Measurements from ENCODE around the gene AGK.

Gene AGK

GRCh38 chr7:141704741-141705140 is 153.5 kb downstream of the AGK start:
- Histone ChIP-seq H3K9me3 (ENCODE audit: control insufficient read depth in 2 of 2, low read length in 2 of 2) (no peaks in the 10 kb centered on the region), H3K4me3 (ENCODE audit: low read length in 2 of 2) (no peak overlapping the region), H3K9ac (ENCODE audit: low read length in 2 of 2) (no peak overlapping the region), H3K4me1 (ENCODE audit: control insufficient read depth, insufficient read depth, low read length) (peaks cover 13% of the 10 kb centered on the region), H3K27me3 (ENCODE audit: control insufficient read depth in 1 of 2, insufficient read depth in 2 of 2, low read length in 2 of 2) (no peaks in the 10 kb centered on the region), H3K36me3 (ENCODE audit: control insufficient read depth in 2 of 2, insufficient read depth in 2 of 2, low read length in 2 of 2) (no peaks in the 10 kb centered on the region), H3K27ac (ENCODE audit: low read length) (no peak overlapping the region)
